ENCODE results near the gene GATA1.
"Not testable (repeated sequence)": the region's sequence is repeated elsewhere in the genome, so short reads cannot be mapped to it uniquely, and the experiment has no call there.

The GATA1 gene

GRCh38 chrX:48816014-48816810, 29.8 kb downstream of the GATA1 start:
- peak; percentile 31; the same call in 1 of the 3 replicates for ATAC-seq
- TF ChIP-seq ISL1 (CRISPR knock-in tag; IDR thresholded peaks at IDR 0.05), result no peak
- TF ChIP-seq ZFP3 (CRISPR knock-in tag; IDR thresholded peaks at IDR 0.05), result no peak
- no peak for TF ChIP-seq POU6F1 (CRISPR knock-in tag; IDR thresholded peaks at IDR 0.05; ENCODE audit: borderline replicate concordance, low read depth)
- no peak for TF ChIP-seq PPARA (CRISPR knock-in tag; IDR thresholded peaks at IDR 0.05; ENCODE audit: borderline replicate concordance)
- TF ChIP-seq CSDC2 (CRISPR knock-in tag; IDR thresholded peaks at IDR 0.05), result no peak
- no peak for TF ChIP-seq SNAI2 (CRISPR knock-in tag; IDR thresholded peaks at IDR 0.05)
- no peak for TF ChIP-seq PATZ1 (CRISPR knock-in tag; IDR thresholded peaks at IDR 0.05; ENCODE audit: borderline replicate concordance)
- TF ChIP-seq GLIS3 (CRISPR knock-in tag; IDR thresholded peaks at IDR 0.05), result no peak
- TF ChIP-seq ARNTL (CRISPR knock-in tag; IDR thresholded peaks at IDR 0.05; ENCODE audit: borderline replicate concordance, low read depth), result no peak
- TF ChIP-seq BACH2 (CRISPR knock-in tag; IDR thresholded peaks at IDR 0.05; ENCODE audit: borderline replicate concordance), result no peak
- TF ChIP-seq TCF4 (CRISPR knock-in tag; IDR thresholded peaks at IDR 0.05; ENCODE audit: borderline replicate concordance), result no peak
- TF ChIP-seq TOX (CRISPR knock-in tag; IDR thresholded peaks at IDR 0.05; ENCODE audit: borderline replicate concordance), result no peak
- TF ChIP-seq ZC3H10 (CRISPR knock-in tag; IDR thresholded peaks at IDR 0.05), result no peak
- no peak for TF ChIP-seq CREB5 (CRISPR knock-in tag; IDR thresholded peaks at IDR 0.05; ENCODE audit: low read depth)
- no peak for TF ChIP-seq ZNF8 (CRISPR knock-in tag; IDR thresholded peaks at IDR 0.05)

GRCh38 chrX:48818098-48818497, 31.7 kb downstream of the GATA1 start:
- ATAC-seq, result no peak
- no peak for TF ChIP-seq CREB5 (CRISPR knock-in tag; IDR thresholded peaks at IDR 0.05; ENCODE audit: low read depth)

GRCh38 chrX:48818866-48819265, 32.5 kb downstream of the GATA1 start:
- TF ChIP-seq ZNF70 (CRISPR knock-in tag; IDR thresholded peaks at IDR 0.05) (no peak), ISL1 (CRISPR knock-in tag; IDR thresholded peaks at IDR 0.05) (no peak), CREB5 (CRISPR knock-in tag; IDR thresholded peaks at IDR 0.05; ENCODE audit: low read depth) (no peak), TSHZ2 (CRISPR knock-in tag; IDR thresholded peaks at IDR 0.05) (no peak), OSR1 (CRISPR knock-in tag; IDR thresholded peaks at IDR 0.05) (no peak), RARB (CRISPR knock-in tag; IDR thresholded peaks at IDR 0.05) (no peak), ZNF8 (CRISPR knock-in tag; IDR thresholded peaks at IDR 0.05) (no peak), ZFP30 (CRISPR knock-in tag; IDR thresholded peaks at IDR 0.05) (no peak), PATZ1 (CRISPR knock-in tag; IDR thresholded peaks at IDR 0.05; ENCODE audit: borderline replicate concordance) (no peak), POU6F1 (CRISPR knock-in tag; IDR thresholded peaks at IDR 0.05; ENCODE audit: borderline replicate concordance, low read depth) (no peak), BACH2 (CRISPR knock-in tag; IDR thresholded peaks at IDR 0.05; ENCODE audit: borderline replicate concordance) (no peak), TOX (CRISPR knock-in tag; IDR thresholded peaks at IDR 0.05; ENCODE audit: borderline replicate concordance) (no peak), ZC3H10 (CRISPR knock-in tag; IDR thresholded peaks at IDR 0.05) (no peak)
- ATAC-seq, result no peak; the same call in 2 of the 3 replicates

GRCh38 chrX:48819394-48819793, 33.0 kb downstream of the GATA1 start:
- ATAC-seq, result not testable (repeated sequence)

Measured in SK-N-SH treated with all-trans-retinoic acid at 6 μM for 48 hours (cell line).